GM19455 (cell line): ENCODE results near the gene ZIC1.

Experiments used
- ATAC-seq: cut with Tn5 transposase; IDR thresholded peaks from one replicate; pipeline ENCODE4 v1.9.1; 2021; ENCODE audit not compliant: unreplicated experiment

ZIC1 gene

DNA sequence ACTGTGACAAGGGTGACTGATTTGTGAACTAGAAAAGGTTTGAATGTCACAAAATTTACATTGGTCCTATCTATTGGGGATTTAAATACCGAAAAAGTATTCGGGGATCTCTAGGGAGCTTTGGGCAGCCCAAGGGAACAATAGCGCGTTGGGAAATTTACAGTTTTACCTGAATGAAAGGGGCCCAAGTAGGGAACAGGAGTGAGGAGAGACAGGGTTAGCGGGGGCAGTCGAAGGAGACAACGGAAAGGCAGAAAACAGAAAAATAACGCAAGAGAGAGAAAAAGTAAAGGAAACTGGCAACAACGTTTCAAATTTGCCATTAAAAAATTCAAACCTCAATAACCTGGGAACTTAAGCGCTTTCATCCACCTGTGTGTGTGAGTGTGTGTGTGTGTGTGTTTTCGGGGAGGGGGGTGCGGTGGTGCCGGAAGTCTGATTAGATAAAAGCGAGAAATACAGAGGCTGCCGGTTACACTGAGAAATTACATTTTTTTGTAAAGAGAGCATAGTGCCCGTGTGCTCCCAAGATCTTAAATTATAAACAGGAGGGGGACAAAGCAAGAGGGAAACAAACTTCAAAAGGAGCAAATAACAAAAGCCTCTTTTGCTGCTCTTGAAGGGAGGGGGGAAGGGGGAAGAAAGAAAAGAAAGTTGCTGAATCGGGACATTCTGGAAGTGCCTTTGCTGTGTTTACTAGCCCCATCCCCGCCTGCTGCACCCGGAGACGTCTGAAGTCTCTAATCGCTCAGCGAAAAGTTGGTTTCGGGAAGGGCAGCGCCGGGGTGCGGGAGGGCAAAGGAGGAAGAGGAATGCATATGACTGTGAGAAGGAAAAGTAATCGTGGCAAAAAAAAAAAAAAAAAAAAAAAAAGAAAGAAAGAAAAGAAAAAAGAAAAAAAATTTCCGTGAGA, 721 bp upstream of the ZIC1 start:
- no peak for ATAC-seq

DNA sequence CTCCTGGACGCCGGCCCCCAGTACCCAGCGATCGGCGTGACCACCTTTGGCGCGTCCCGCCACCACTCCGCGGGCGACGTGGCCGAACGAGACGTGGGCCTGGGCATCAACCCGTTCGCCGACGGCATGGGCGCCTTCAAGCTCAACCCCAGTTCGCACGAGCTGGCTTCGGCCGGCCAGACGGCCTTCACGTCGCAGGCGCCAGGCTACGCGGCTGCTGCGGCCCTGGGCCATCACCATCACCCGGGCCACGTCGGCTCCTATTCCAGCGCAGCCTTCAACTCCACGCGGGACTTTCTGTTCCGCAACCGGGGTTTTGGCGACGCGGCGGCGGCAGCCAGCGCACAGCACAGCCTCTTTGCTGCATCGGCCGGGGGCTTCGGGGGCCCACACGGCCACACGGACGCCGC, 956 bp downstream of the ZIC1 start:
- no peak for ATAC-seq

DNA sequence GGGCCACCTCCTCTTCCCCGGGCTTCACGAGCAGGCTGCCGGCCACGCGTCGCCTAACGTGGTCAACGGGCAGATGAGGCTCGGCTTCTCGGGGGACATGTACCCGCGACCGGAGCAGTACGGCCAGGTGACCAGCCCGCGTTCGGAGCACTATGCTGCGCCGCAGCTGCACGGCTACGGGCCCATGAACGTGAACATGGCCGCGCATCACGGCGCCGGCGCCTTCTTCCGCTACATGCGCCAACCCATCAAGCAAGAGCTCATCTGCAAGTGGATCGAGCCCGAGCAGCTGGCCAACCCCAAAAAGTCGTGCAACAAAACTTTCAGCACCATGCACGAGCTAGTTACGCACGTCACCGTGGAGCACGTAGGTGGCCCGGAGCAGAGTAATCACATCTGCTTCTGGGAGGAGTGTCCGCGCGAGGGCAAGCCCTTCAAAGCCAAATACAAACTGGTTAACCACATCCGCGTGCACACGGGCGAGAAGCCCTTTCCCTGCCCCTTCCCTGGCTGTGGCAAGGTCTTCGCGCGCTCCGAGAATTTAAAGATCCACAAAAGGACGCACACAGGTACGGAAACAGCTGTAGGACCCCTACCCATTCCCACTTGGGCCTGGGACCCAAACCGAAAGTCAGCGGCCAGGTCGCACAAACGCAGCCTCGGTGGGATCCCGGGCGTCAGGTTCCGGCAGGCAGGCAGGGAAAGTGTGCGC, 1.5 kb downstream of the ZIC1 start:
- no peak for ATAC-seq

DNA sequence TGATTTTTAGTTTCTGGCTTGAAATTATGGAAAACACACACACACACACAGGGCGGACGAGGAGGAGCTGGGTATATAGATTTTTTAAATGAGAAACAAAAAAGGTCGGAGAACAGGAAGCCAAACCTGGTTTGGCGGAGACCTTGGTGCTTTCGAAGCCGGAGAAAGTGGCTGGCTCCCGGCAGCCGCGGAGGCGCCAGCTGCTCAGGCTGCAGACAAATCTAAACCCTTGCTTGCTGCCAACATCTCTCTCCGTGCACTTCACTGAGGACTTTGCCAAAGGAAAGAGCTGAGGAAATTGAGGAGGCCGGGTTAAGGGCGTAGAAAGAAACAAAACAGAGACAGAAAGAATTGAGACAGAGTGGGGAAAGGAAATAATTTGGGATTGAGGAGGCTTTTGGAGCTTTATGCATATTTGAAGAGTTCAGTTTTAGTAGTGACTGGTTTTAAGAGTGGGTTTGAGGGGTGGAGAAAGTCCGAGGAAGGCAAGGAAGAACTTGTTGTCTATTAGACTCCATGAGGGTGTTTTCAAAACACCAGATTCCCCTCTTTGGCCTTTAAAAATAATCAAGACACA, 2.2 kb downstream of the ZIC1 start:
- ATAC-seq = no peak

DNA sequence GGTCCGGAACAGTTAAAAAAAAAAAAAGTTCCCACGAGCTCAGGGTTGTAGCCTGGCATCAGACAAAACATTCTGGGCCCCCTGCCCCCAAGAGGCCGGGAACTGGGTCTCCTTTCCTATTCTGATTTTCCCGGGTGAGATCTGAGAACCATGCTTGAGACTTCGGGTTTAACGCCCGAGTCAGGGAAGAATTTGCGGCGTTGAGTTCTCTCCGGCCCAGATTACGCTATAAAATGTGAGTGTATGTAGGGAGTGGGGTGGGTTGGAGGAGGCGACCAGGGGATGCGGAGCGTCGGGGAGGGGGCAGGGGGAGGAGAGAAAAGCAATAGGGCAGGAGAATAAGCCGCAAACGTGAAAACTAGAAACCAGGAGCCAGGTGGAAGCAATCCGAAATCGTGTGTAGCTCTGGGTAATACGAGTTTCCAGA, 2.7 kb downstream of the ZIC1 start:
- no peak for ATAC-seq

DNA sequence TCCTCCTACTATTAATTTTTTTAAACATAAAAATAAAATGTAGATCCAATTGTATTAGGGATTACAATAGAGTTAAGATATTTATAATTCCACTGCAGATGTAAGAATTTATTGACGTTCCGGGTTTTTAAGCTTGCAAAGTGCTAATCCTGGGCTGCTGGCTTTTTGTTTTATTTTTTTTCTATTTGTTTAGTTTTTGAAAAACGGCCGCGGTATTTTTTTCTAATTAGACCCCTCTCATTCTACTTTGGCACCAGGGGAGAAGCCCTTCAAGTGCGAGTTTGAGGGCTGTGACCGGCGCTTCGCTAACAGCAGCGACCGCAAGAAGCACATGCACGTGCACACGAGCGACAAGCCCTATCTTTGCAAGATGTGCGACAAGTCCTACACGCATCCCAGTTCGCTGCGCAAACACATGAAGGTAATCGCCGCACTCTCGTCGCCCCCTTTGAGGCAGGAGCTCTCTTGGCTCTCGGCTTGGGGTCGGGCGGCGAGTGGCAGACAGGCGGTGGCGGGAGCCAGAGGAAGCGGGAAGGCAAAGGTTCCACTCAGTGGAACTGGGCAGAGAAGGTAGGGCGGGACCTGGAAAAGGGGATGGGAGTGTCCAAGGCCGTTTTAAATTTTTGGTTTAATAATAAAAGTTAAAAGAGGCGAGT, 3.2 kb downstream of the ZIC1 start:
- no peak for ATAC-seq

DNA sequence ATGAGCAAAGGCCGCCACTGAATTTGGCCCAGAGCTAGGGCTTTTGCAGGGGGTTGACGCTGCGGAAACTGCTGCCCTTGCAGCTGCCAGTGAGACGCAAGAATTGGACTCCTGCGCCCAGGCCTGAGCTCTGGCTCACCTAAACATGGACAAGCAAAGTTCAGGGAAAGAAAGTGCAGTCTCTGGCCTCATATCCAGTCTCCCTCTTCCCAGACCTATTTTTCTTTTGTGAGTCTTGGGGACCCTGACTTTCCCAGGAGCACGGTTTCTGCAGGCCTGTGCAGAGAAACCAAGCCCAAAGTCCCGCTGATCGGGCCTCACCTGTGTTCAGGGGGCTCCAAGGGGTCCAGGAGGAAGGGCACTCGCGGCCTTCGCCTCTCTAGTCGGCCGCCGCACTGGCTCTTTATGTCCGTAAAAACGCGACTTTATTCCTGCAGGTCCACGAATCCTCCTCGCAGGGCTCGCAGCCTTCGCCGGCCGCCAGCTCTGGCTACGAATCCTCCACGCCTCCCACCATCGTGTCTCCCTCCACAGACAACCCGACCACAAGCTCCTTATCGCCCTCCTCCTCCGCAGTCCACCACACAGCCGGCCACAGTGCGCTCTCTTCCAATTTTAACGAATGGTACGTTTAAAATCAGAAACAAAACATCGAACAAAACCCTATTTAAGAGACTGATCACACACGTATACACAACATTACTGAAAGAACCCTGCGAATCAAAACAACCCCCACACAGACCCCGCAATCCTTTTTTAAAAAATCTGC, 3.9 kb downstream of the ZIC1 start:
- ATAC-seq = no peak

DNA sequence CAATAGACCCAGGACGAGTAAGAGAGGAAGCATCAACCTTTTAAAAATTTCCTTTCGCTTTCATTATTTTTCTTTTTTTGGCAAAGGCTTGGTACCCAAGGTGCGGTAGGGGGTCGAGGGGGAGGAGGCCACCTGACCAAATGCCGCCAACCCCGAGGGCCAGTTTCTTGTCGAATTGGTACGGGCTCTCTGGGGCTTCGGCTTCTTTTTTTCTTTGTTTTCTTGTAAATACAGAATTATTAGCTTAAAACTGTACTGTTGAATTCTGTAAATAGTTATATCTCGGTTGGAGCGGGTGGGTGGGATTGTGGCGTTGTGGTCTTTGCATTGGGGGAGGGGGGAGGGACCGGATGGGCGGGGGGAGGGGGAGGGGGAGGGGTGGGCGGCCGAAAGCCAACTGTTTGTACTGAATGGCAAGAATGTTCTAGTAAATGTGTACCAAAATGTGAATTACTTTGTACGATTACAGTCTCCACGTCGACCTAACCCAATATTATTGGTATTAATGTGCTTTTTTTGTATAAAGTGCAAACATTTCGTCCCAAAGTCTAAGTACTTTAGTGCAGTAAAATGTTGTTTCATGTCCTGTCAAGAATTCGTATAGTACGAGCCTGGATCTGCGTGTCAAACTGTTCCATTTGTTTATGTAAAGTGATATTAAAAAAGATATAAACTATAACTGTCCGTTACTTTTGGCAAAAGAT, 4.7 kb downstream of the ZIC1 start:
- ATAC-seq = no peak

DNA sequence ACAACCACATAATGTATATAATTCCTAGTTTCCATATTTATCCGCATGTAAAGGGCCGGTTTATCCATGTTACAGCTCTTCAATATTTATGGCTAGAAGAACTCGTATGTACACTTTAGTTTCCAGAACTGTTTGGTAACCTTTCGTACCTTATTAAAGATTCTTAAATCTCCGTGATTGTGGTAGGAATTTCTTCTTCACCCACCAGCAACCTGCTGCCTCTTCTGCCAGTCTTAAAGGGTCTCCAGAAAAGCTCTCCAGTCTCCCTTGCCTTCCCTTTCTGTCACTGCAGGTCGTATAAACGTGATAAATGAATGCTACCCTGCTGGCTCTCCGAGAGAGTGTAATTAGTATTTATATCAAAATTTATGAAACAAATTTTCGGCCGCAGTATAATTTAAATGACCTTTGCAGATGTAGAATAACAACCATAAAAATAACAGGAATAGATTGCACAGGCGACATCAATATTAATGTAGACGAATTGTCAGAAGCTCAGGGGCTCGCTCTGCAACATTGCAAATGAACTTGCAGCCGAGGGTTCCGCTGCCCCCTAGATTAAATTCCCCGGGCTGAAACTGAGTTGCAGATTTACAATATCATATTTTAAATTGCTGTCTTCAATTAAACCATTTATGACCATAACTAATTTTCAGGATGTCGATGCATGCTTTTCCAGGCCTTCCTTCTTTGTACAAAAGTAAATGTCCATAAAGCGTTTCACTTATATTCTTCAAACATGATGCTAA, 5.4 kb downstream of the ZIC1 start:
- ATAC-seq = no peak

DNA sequence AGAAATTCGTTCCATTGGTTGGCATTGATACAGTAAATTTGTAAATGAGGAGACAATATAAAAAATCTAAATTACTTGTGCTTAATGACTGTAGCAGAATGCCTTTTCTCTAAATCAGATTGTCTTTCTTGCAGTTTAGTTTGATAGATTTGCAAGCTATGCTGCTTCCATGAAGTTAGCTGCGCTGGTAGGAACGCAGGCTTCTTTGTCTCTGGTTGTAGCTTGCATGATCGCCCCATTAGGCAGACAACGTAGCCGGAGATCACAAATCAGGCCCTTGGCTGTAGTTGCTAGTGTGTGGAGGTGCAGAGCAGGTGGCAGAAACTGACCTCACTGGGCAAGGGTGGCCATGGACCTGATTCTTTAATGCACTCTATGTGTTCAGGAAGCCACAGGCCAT, 6.1 kb downstream of the ZIC1 start:
- ATAC-seq = no peak

DNA sequence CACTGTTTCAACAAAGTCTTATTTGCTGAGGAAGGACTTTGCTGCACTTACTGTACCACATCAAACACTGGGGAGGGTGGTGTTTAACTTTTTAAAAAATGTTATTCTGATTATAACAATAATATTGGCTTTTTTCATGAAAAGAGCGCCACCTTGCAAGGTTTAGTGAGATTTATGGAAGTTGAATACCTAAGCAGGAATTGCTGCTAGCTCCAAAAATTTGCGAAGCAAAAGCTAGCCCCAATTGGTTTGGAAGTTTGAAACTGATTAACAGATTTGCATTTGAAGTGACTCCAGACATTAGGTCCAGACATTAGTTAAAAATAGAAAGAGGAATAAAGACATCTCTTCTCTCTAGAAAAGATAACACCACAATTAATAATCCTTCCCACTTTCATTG, 6.7 kb downstream of the ZIC1 start:
- ATAC-seq = no peak

DNA sequence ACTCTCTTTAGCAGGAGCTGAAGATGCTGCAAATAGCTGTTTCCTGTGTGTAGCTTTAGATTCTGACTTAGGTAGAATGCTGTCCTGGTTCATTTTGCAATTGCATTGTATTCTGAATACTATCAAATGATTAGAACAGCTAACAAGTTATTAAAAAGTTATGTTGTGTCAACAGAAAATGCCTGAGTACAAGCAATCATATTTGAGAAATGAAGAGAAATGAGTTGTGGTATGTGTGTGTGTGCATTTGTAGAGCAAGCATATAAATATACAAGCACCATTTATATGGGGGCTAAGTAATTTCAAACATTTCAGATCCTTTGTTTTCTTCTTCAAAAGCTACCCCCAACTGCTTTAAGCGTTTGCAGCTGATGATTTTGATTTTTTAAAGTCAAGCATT, 7.8 kb downstream of the ZIC1 start:
- no peak for ATAC-seq

DNA sequence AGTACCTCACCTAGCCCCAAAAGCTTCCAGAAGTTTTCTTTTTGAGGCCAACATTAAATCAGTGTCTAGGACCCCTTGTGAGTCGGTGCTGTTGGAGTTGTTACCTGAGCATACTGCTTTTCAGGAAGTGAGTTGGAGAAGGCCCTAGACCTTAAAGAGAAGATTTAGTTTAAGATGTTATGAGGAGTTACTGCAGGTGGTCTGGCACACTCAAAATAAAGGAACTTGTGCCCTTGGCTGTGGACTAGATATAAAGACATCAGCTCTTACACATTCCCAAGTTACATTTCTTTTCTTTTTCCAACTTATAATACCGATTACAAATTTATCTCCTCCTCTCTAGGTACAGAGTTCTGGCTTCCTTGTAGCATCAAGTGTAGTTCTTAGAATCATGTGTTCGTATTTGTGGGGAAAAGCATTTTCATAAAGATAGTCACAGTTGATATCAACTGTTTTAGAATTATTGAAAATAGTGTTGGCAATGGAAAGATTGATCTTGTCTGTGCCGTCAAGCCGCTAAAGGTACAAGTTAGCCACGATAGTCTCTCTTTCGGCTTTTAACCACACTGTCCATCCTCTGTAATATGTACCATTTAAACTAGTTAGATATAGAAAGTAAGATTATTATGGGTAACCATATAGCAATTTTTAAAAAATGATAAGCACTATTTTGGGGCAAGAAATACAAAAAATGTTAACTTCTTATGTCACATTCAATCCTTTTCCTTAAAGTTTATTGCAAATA, 8.6 kb downstream of the ZIC1 start:
- no peak for ATAC-seq

DNA sequence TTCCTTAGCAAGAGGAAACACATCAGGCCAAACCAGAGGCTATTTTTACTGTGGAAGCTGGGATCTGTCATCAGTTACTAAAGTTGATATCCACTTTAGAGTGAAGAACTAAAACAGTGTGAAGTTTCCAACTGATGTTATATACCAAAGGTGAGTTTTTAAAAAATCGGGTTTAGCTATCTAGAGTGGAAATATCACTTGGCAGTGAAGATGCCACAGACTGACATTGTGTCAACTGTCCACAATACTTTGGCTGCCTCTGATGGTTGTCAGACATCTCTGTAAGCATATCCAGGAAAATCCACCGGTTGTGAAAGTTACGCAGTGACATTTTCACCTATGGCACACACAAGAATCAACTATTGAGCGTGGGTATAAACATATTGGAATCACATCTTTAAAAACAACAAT, 9.2 kb downstream of the ZIC1 start:
- ATAC-seq = no peak

DNA sequence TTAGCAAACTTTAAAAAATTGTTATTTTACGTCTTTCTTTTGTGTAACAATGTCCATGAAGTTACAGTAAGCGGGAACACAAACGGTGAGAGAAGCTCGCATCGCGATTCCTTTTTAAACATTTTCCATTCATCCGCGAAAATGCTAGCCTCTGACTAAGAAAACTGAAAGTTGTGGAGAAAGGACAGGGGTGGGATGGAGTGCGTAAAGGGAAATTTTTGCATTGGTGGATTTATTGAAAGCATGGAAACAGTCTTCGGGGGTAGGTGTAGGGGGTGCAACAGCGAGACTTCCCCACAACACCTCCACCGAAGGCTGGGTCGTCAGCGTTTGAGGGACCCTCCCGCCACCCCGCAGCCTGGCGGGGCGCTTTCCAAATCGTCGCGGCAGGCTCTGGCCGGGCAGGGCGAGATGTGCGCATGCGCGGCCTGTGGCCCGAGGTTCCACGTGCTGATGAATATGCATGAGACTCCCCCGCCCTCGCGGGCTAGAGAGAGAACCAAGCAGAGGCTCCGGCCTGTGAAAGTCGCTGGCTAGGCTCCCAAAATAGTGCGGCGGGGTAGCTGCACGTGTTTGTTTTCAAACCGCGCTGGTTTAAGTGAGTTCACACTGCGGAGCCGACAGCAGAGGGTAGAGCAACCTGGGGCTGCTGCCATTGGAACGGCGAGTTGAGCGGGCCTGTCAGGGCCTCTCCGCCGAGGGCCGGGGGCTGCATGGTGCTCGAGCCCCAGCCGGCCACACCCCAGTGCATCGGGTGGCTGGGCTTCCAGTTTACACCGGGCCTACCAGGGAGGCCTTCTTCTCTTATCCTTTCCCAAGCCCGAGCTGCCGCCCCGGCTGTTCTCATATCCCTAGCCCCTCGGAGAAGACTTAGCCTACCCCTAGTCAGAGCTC, 9.9 kb downstream of the ZIC1 start:
- no peak for ATAC-seq

DNA sequence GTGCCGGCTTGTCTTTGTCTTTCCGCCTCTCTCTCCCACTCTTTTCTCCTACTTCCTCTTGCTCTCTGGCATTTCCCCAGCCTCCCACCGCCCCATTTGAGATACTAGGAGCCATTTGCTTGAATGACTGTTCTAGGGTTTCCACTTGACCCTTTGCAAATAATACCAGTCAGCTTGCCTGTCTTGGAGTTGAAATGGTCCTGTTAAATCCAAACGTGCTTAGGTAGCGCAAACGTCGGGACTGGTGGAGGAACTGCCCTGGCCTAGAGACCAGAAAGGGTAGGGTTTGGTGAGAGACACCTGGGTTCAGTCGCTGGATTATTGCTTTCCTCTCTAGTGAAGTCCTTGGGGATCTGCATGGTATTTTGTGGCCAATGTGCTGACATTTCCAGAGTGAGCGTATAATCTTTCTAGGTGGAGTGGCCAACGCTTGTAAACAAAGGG, 10.6 kb downstream of the ZIC1 start:
- no peak for ATAC-seq

DNA sequence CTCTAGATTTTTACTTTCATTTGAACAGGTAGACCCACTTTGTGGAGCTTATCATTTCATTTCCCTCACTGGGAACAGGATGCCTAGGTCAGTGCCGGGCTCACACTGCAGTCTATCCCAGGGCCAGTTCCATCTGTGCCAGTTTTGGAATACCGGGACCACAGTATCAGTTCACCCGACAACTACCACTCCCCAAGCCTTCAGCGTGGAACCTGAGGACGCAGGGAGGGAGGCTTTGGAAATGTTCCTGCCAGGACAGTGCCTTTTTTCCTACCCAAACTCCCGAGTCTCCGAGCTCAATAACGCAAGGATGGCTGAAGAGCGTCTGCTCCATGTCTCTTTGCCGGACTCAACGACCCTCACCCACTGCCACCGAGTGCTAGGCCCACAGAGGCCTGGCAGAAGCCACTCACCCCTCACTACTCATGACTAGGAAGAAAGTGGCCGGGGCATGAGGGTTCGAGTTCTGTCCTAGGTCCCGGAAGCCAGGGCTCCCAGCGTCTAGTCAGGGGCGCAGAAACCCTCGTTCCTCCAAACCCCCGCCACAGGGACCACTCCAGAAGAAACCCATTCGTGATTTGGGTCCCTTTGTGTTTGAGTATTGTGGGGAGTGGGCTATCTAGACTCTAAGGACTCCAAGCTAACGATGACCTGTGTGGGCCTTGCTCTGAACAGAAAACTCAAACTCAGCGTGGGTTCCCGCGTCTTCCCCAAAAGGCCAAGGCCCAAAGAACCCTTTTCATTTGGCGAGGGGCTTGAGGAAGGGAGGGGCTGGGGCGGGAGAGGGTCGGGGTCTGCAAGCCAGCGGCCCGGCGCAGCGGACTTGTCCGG, 11.4 kb downstream of the ZIC1 start:
- no peak for ATAC-seq
